ENCODE data around the gene TMCC1.
A peak's percentile ranks its signal among the peaks of the same experiment; 100 is the strongest.
"Not testable (repeated sequence)": the region's sequence is repeated elsewhere in the genome, so short reads cannot be mapped to it uniquely, and the experiment has no call there.

TMCC1 gene

GRCh38 chr3:129831942-129832341, 61.6 kb downstream of the TMCC1 start:
- DNase-seq = not testable (repeated sequence)

DNA sequence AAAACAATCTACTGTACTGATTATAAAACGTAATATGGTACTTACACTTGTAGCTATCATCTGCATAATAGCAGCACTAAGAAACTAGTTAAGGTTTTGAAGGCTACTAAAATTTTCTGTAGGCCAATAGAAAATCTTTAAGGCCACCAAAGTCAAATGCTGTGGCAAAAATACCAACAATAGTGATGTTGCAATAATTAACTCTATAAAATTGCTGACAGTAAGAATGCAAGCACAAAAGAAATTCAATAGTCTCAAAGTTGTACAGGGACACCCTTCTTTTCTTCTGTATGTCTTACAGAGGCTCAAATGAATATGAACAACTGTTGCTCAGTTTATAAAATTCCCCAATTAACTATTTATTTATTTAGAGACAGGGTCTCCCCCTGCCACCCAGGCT, 62.0 kb downstream of the TMCC1 start:
- no peak for DNase-seq

DNA sequence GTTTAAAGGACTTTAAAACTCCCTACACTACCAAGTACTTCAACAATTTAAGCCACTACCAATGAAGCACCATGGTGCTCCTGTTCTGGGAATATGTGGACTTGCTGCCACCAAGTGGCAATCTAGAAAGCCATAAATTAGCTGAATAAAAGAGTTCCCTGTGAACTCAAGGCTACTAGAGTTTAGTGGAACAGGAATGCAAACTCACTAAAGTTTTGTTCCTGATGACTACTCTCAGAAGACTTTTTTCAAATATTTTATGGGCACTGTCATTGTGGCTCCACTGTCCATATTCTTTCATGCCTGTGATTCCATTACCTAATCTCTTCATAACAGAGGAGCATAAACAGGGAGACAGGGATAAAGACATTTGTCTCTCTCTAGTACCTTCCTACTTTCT, 63.9 kb downstream of the TMCC1 start:
- peak; percentile 56 for DNase-seq

DNA sequence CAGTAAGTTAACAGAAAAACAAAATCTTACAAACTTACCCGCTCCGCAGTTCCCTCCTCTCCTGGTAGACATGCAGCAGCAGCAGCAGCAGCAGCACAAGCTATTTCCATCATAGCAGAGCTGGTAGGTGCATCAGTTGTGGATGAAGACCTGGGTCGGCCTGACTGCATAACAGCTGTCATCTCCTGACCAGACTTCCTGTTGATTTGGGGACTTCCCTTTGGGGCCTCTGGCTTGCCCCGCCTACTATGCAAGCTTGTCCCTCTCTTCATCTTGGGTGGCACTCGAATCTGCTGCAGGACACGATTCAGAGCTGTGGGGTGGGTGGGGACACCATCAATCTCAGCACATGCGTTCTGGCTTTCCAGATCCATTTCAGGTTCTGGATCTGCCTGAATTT, 65.7 kb downstream of the TMCC1 start:
- DNase-seq = no peak

GRCh38 chr3:129824926-129825541, 68.5 kb downstream of the TMCC1 start:
- peak; percentile 9 for DNase-seq

GRCh38 chr3:129822679-129823078, 70.8 kb downstream of the TMCC1 start:
- DNase-seq = no peak

- DNase-seq = no peak
Observed at GRCh38 chr3:129822241-129822640, 71.3 kb downstream of the TMCC1 start.

- DNase-seq = no peak
Observed at GRCh38 chr3:129820587-129820986, 72.9 kb downstream of the TMCC1 start.

GRCh38 chr3:129812589-129812988, 80.9 kb downstream of the TMCC1 start:
- no peak for DNase-seq

DNA sequence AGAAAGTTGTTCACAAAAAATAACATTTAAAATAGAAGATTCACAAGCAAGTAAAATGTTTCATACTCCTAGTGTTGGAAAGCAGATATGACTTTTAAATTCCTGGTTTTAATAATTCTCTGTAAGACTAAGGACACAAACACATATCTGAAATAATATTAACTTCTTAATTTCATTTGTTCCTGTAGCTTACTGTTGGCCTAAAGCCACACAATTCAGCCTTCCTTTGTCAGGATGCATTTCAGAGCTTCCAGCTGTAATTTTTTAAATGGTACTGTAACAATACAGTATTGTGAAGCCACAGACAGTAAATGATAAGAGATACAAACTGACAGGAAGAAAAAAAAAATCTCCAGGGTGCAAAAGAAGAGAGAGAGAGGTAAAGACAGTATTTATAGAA, 84.2 kb downstream of the TMCC1 start:
- no peak for DNase-seq

- no peak for DNase-seq
Observed at GRCh38 chr3:129796146-129796545, 97.4 kb downstream of the TMCC1 start.

DNA sequence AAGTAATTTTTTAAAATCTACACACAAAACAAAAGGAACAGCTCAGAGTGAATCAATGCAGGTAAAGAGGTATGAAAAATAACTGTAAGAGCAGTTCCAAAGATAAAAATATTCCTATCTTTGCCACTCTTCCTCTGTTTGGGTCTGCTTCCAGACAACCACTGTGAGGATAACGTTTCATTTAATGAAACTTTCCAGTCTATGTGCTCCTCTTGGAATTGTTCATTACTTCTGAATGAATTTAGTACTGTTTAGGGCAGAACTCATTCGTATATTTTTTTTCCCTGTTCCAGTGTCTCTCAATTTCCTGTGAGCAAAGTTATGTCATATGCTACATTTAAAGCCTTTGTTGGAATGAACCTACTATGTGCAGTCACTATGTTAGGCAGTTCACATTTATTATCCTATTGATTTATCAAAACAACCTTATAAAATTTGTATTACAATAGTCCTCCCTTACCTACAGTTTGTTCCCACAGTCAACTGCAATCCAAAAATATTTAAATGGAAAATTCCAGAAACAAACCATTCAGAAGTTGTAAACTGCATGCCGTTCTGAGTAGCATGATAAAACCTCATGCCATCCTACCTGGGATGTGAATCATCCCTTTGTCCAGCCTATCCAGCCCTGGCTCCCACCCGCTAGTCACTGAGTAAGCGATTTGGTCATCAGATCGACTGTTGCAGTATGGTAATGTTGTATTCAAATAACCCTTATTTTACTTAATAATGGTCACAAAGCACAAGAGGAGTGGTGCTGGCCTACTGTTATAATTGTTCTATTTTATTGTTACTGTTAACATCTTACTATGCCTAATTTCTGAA, 98.1 kb downstream of the TMCC1 start:
- no peak for DNase-seq

GRCh38 chr3:129794311-129795185, 99.0 kb downstream of the TMCC1 start:
- peak; percentile 23 for DNase-seq

GRCh38 chr3:129793942-129794310, 99.6 kb downstream of the TMCC1 start:
- DNase-seq = no peak

DNA sequence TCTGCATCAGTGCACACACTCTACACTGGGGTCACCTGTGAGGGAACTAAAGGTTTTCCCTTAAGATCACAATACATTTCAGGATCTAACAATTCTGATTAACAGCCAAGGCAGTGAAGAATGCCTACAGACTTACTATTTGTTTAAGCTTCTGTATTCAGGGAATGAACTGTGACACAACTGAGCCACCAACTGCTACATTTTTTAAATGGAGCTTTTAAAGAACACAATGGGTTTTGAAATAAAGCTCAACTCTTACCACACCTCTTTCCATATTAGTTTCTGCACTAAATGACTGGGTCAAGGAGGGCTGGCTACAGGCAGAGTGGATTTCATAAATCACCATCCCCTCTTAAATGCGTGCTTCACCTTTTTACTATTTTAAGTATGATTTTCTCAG, 100.2 kb downstream of the TMCC1 start:
- DNase-seq = no peak

- no peak for DNase-seq
Observed at GRCh38 chr3:129783470-129783869, 110.0 kb downstream of the TMCC1 start.

DNA sequence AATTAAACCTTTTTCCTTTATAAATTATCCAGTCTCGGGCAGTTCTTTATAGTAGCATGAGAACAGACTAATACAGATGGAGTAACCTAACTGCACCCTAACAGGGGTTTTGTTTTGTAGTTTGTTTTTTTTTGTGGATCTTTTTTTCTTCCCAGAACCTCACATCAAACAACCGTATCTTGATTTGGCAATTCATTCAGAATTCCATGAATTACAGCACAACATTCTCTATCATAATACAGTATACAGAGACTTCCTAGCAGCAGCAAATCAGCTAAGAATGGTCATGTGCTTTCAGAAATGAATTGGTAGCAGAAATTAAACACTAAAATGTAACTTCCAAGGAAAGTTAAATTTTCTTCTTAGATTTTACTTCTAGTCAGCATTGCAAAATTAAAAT, 114.6 kb downstream of the TMCC1 start:
- DNase-seq = no peak

- no peak for DNase-seq
Observed at GRCh38 chr3:129777806-129778205, 115.7 kb downstream of the TMCC1 start.

GRCh38 chr3:129775870-129776269, 117.6 kb downstream of the TMCC1 start:
- DNase-seq = no peak

- DNase-seq = no peak
Observed at GRCh38 chr3:129773691-129774663, 119.5 kb downstream of the TMCC1 start.

GRCh38 chr3:129770604-129771003, 122.9 kb downstream of the TMCC1 start:
- no peak for DNase-seq

DNA sequence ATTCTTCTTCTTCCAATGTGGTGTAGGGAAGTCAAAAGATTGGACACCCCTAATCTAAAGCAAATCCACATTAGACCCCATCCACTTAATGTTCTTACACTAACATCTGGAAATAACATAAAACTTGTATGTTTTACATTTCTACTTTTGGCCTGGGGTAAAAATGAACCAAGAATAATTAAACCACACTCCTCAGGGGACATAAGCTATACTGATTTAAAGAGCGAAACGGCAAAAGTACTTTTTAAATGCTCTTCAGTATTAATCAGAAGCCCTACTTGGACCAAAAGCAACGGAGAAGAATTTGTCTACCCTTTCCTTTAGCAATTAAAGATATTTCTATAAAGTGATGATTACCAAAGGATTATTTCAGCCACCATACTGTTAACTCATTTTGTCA, 123.9 kb downstream of the TMCC1 start:
- no peak for DNase-seq

Measured in DMS 273 treated with DMSO at 0.1 percent for 48 hours (cell line).